ENCODE data around the gene REPS2. TPM values are rescaled to one million over a fixed set of nuclear protein-coding genes. Genes with fewer than 3 reads are reported as not detected.

The REPS2 gene
- total RNA-seq, 4 donors from 2014 or later: 2.9 to 10.8 (median 6.7) TPM

- no peak for TF ChIP-seq POLR2A (IDR thresholded peaks at IDR 0.05)
- TF ChIP-seq, protein P1, sequence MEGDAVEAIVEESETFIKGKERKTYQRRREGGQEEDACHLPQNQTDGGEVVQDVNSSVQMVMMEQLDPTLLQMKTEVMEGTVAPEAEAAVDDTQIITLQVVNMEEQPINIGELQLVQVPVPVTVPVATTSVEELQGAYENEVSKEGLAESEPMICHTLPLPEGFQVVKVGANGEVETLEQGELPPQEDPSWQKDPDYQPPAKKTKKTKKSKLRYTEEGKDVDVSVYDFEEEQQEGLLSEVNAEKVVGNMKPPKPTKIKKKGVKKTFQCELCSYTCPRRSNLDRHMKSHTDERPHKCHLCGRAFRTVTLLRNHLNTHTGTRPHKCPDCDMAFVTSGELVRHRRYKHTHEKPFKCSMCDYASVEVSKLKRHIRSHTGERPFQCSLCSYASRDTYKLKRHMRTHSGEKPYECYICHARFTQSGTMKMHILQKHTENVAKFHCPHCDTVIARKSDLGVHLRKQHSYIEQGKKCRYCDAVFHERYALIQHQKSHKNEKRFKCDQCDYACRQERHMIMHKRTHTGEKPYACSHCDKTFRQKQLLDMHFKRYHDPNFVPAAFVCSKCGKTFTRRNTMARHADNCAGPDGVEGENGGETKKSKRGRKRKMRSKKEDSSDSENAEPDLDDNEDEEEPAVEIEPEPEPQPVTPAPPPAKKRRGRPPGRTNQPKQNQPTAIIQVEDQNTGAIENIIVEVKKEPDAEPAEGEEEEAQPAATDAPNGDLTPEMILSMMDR (IDR thresholded peaks at IDR 0.05): no peak
- DNase-seq (ENCODE audit: low spot score in 2 of 2): no peak
- no peak overlapping the region for H3K4me3 ChIP-seq (ENCODE audit: low read depth, poor library complexity, severe bottlenecking)
- intact Hi-C loops (cut with DNase I; ENCODE audit: low total_unique reads): no loop called here
- 78 to 85% methylated on average over 2 of the region's 2 CpGs for WGBS, 2 donors
These were observed 39.7 kb downstream of the REPS2 start for GRCh38 chrX:16986169-16986568.

DNA sequence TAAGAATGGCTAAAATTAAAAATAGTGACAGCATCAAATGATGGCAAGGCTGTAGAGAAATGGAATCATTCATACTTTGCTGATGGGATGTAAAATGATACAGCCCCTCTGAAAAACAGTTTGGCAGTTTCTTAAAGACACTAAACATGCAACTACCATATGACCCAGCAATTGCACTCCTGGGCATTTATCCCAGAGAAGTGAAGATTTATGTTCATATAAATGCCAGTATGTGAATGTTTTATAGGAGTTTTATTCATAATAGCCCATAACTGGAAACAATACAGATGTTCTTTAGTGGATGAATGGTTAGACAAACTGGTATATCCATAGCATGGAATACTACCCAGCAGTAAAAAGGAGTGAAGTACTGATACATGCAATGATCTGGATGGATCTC lies 43.3 kb downstream of the REPS2 start:
- TF ChIP-seq POLR2A (IDR thresholded peaks at IDR 0.05): no peak
- TF ChIP-seq, protein P1 (IDR thresholded peaks at IDR 0.05): no peak
- intact Hi-C loops (cut with DNase I; ENCODE audit: low total_unique reads): no loop called here
- no peak overlapping the region for H3K4me3 ChIP-seq (ENCODE audit: low read depth, poor library complexity, severe bottlenecking)
- DNase-seq (ENCODE audit: low spot score in 2 of 2): no peak

DNA sequence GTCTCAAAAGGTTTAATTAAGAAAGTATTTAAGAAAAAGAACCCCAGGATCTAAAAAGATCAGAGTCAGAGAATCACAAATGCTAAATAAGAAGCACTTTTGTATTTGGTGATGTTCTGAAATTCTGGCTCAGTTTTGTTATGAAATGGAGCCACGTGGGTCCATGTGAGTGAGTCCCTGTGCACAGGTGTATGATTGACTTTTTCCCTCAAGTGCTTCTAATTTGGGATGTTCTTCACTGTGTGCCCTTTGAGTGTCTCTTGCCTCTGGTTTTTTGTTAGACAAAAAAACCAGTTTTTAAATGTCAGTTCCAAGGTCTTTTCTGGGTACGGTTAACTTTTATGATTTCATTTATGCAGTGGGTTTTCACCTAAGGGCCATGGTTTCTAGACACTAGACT lies 44.4 kb downstream of the REPS2 start:
- intact Hi-C loops (cut with DNase I; ENCODE audit: low total_unique reads): no loop called here
- no peak for TF ChIP-seq POLR2A (IDR thresholded peaks at IDR 0.05)
- TF ChIP-seq, protein P1 (IDR thresholded peaks at IDR 0.05): no peak
- DNase-seq (ENCODE audit: low spot score in 2 of 2): no peak
- no peak overlapping the region for H3K4me3 ChIP-seq (ENCODE audit: low read depth, poor library complexity, severe bottlenecking)
- WGBS, 2 donors: 74 to 97% methylated on average over 2 of the region's 2 CpGs

GRCh38 chrX:16992445-16992844 lies 46.0 kb downstream of the REPS2 start:
- WGBS, 2 donors: 70 to 89% methylated on average over 3 of the region's 3 CpGs
- TF ChIP-seq POLR2A (IDR thresholded peaks at IDR 0.05): no peak
- TF ChIP-seq, protein P1 (IDR thresholded peaks at IDR 0.05): no peak
- intact Hi-C loops (cut with DNase I; ENCODE audit: low total_unique reads): no loop called here
- H3K4me3 ChIP-seq (ENCODE audit: low read depth, poor library complexity, severe bottlenecking): no peak overlapping the region
- no peak for DNase-seq (ENCODE audit: low spot score in 2 of 2)

- intact Hi-C loops (cut with DNase I; ENCODE audit: low total_unique reads): no loop called here
- DNase-seq (ENCODE audit: low spot score in 2 of 2): no peak
- no peak overlapping the region for H3K4me3 ChIP-seq (ENCODE audit: low read depth, poor library complexity, severe bottlenecking)
- 77 to 91% methylated on average over 2 of the region's 2 CpGs for WGBS, 2 donors
- TF ChIP-seq, protein P1 (IDR thresholded peaks at IDR 0.05): no peak
These were observed 46.5 kb downstream of the REPS2 start for GRCh38 chrX:16992951-16993350.

- TF ChIP-seq POLR2A (IDR thresholded peaks at IDR 0.05): no peak
- TF ChIP-seq, protein P1 (IDR thresholded peaks at IDR 0.05): no peak
- intact Hi-C loops (cut with DNase I; ENCODE audit: low total_unique reads): no loop called here
- DNase-seq (ENCODE audit: low spot score in 2 of 2): no peak
- 78 to 91% methylated on average over 4 of the region's 4 CpGs for WGBS, 2 donors
- H3K4me3 ChIP-seq (ENCODE audit: low read depth, poor library complexity, severe bottlenecking): no peak overlapping the region
These were observed 47.4 kb downstream of the REPS2 start for GRCh38 chrX:16993791-16994318.
